ENCODE data around the gene WFIKKN1.

Gene WFIKKN1

DNA sequence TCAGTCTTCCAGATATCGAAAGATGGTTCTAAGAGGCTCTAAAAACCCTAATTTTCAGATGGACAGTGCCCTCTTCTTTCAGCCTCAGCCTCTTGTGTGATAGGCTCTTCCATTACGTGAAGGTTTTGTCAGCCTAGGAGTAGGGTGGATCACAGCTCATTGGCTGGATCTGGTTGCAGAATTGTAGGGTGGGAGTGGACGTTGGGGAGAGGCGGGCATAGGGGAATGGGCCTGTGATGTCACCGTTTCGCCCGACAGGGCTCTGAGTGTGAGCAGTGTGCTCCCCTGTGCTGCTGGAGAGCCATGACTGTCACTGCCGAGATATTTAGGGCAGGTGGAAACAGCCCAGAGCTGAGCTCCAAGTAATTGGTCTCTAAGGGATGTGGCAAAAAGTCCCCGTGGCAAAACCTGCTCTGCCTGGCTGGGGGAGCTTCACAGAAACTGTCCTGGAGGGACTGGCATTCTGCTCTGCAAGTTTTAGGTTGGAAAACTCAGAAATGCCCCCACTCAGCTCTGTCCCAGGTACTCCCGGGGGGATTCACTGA lies 6.2 kb upstream of the WFIKKN1 start:
- Histone ChIP-seq H3K9me3 (ENCODE audit: control insufficient read depth, insufficient read depth, low read length) (no peaks in the 10 kb centered on the region), H3K36me3 (ENCODE audit: insufficient read depth, low read length) (no peaks in the 10 kb centered on the region; the same call in 1 of the 2 replicates), H3K9ac (ENCODE audit: low read depth, low read length) (no peak overlapping the region), H3K4me1 (ENCODE audit: insufficient read depth, low read length) (peaks cover 18% of the 10 kb centered on the region; the same call in 1 of the 2 replicates)

GRCh38 chr16:625117-625976 lies 5.4 kb upstream of the WFIKKN1 start:
- no peaks in the 10 kb centered on the region; the same call in 1 of the 2 replicates for H3K36me3 ChIP-seq (ENCODE audit: insufficient read depth, low read length)
- H3K9ac ChIP-seq (ENCODE audit: low read depth, low read length), result no peak overlapping the region
- H3K9me3 ChIP-seq (ENCODE audit: control insufficient read depth, insufficient read depth, low read length), result no peaks in the 10 kb centered on the region
- H3K4me1 ChIP-seq (ENCODE audit: insufficient read depth, low read length), result peaks cover 20% of the 10 kb centered on the region; the same call in 1 of the 2 replicates

DNA sequence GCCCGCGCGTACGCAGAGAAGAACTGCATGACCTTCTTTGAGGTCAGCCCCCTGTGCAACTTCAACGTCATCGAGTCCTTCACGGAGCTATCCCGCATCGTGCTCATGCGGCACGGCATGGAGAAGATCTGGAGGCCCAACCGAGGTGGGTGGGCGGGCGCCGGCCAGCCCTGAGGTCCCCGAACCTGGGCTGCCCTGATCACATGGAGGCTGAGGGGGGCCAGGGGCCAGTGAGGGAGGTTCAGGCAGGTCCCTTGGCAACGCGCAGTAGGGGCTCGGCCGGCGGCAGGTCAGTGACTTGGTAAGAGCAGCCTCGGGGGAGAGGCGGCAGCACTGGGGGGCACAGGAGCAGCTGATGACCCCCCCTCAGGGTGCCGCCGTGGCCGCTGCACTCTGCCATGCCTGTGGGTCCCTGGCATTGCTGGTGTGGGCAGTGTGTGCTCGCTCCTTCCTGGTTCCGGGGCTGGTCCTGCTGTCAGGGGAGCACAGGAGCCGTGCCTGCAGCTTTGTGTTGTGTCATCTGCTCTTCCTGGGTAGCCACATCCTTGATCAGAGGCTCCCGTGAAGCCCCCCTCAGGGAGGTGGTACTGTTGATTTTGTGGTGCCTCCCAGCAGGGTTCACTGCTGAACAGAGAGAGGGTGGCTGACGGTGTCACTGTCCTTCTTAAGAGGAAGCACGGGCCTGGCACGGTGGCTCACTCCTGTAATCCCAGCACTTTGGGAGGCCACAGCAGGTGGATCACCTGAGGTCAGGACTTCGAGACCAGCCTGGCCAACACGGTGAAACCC lies 4.6 kb upstream of the WFIKKN1 start:
- H3K9me3 ChIP-seq (ENCODE audit: control insufficient read depth, insufficient read depth, low read length), result no peaks in the 10 kb centered on the region
- no peaks in the 10 kb centered on the region; the same call in 1 of the 2 replicates for H3K36me3 ChIP-seq (ENCODE audit: insufficient read depth, low read length)
- no peak overlapping the region for H3K9ac ChIP-seq (ENCODE audit: low read depth, low read length)
- peaks cover 21% of the 10 kb centered on the region; the same call in 1 of the 2 replicates for H3K4me1 ChIP-seq (ENCODE audit: insufficient read depth, low read length)

GRCh38 chr16:626787-627453 lies 3.9 kb upstream of the WFIKKN1 start:
- Histone ChIP-seq H3K36me3 (ENCODE audit: insufficient read depth, low read length) (no peaks in the 10 kb centered on the region; the same call in 1 of the 2 replicates), H3K4me1 (ENCODE audit: insufficient read depth, low read length) (peaks cover 17% of the 10 kb centered on the region; the same call in 1 of the 2 replicates), H3K9me3 (ENCODE audit: control insufficient read depth, insufficient read depth, low read length) (no peaks in the 10 kb centered on the region), H3K9ac (ENCODE audit: low read depth, low read length) (no peak overlapping the region)

DNA sequence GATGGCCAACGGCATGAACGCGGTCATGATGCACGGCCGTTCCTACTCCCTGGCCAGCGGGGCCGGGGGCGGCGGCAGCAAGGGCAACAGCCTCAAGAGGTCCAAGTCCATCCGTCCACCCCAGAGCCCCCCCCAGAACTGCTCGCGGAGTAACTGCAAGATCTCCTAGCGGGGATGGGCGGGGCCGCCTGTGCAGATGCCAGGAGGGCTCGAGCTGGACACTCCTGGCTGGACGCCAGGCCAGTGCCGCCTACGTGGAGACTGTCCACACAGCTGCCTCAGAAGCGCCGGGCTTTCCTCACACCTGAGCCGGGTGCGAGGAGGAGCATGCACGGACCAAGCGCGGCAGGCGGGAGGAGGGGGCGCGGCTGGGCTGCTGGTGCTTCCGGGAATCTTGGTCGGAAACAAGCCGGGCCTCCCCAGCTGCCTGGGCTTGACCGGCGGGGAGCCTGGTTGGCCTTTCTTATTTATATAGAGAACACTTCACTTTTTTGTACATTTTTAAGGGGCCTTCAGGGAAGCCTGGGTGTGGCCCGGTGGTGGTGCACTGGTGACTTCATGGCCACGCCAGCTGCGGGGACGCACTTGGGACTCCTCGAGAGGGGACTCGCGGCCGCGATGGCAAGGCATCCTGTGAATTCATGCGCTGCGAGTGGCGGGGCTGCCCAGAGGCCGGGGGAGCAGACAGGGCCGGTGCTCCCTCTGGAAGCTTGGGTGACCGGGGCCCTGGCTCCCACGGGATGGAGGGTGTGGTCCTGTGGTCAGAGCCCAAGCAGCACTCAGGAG lies 3.1 kb upstream of the WFIKKN1 start:
- Histone ChIP-seq H3K9ac (ENCODE audit: low read depth, low read length) (no peak overlapping the region), H3K4me1 (ENCODE audit: insufficient read depth, low read length) (peaks cover 16% of the 10 kb centered on the region; the same call in 1 of the 2 replicates), H3K36me3 (ENCODE audit: insufficient read depth, low read length) (no peaks in the 10 kb centered on the region; the same call in 1 of the 2 replicates), H3K9me3 (ENCODE audit: control insufficient read depth, insufficient read depth, low read length) (no peaks in the 10 kb centered on the region)

GRCh38 chr16:628321-629061 lies 2.3 kb upstream of the WFIKKN1 start:
- peaks cover 11% of the 10 kb centered on the region; the same call in 1 of the 2 replicates for H3K4me1 ChIP-seq (ENCODE audit: insufficient read depth, low read length)
- H3K36me3 ChIP-seq (ENCODE audit: insufficient read depth, low read length), result no peaks in the 10 kb centered on the region; the same call in 1 of the 2 replicates
- H3K9me3 ChIP-seq (ENCODE audit: control insufficient read depth, insufficient read depth, low read length), result no peaks in the 10 kb centered on the region
- no peak overlapping the region for H3K9ac ChIP-seq (ENCODE audit: low read depth, low read length)

- H3K36me3 ChIP-seq (ENCODE audit: insufficient read depth, low read length), result no peaks in the 10 kb centered on the region; the same call in 1 of the 2 replicates
- H3K4me1 ChIP-seq (ENCODE audit: insufficient read depth, low read length), result peaks cover 11% of the 10 kb centered on the region; the same call in 1 of the 2 replicates
- no peak overlapping the region for H3K9ac ChIP-seq (ENCODE audit: low read depth, low read length)
- no peaks in the 10 kb centered on the region for H3K9me3 ChIP-seq (ENCODE audit: control insufficient read depth, insufficient read depth, low read length)
Measured at GRCh38 chr16:629185-629832, 1.5 kb upstream of the WFIKKN1 start.

DNA sequence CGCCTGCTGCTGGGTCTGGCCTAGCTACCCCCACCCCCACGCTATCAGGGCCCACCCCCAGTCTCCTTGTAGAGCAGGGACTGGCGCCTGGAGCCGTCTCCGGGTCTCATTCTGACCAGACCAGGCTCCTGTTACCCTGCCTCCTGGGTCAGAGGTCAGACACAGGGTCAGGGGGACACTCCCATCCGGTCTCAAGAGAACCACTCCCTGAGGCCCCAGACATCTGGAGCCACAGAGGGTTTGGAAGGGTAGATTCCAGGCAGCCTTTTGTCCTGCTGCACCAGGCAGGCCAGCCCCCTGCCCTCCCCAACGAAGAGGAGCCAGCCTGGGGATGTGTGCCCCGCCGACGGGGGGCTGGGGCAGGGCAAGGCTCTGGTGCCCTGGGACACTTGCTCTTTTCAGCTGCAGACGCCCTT lies 944 bp upstream of the WFIKKN1 start:
- H3K36me3 ChIP-seq (ENCODE audit: insufficient read depth, low read length), result no peaks in the 10 kb centered on the region; the same call in 1 of the 2 replicates
- H3K9me3 ChIP-seq (ENCODE audit: control insufficient read depth, insufficient read depth, low read length), result no peaks in the 10 kb centered on the region
- H3K4me1 ChIP-seq (ENCODE audit: insufficient read depth, low read length), result peaks cover 11% of the 10 kb centered on the region; the same call in 1 of the 2 replicates
- no peak overlapping the region for H3K9ac ChIP-seq (ENCODE audit: low read depth, low read length)

GRCh38 chr16:630249-630814 lies 453 bp upstream of the WFIKKN1 start:
- Histone ChIP-seq H3K4me1 (ENCODE audit: insufficient read depth, low read length) (peaks cover 11% of the 10 kb centered on the region; the same call in 1 of the 2 replicates), H3K9ac (ENCODE audit: low read depth, low read length) (no peak overlapping the region), H3K36me3 (ENCODE audit: insufficient read depth, low read length) (no peaks in the 10 kb centered on the region; the same call in 1 of the 2 replicates), H3K9me3 (ENCODE audit: control insufficient read depth, insufficient read depth, low read length) (no peaks in the 10 kb centered on the region)

DNA sequence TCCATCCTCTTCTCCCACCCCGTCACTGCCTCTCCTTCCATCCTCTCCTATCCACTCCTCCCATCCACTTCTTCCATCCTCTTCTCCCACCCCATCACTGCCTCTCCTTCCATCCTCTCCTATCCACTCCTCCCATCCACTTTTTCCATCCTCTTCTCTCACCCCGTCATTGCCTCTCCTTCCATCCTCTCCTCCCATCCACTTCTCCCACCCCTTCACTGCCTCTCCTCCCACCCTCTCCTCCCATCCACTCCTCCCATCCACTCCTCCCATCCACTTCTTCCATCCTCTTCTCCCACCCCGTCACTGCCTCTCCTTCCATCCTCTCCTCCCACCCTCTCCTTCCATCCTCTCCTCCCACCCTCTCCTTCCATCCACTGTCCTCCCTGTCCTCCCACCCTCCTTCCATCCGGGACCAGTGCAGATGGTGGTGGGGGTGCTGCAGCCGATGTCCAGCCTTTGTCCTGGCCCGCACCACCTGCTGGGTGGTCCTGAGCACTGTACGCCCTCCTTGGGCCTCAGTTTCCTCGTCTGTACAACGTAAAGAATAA lies 1.1 kb downstream of the WFIKKN1 start:
- Histone ChIP-seq H3K36me3 (ENCODE audit: insufficient read depth, low read length) (no peaks in the 10 kb centered on the region; the same call in 1 of the 2 replicates), H3K9ac (ENCODE audit: low read depth, low read length) (no peak overlapping the region), H3K9me3 (ENCODE audit: control insufficient read depth, insufficient read depth, low read length) (no peaks in the 10 kb centered on the region), H3K4me1 (ENCODE audit: insufficient read depth, low read length) (peaks cover 11% of the 10 kb centered on the region; the same call in 1 of the 2 replicates)

- Histone ChIP-seq H3K36me3 (ENCODE audit: insufficient read depth, low read length) (no peaks in the 10 kb centered on the region), H3K4me1 (ENCODE audit: insufficient read depth, low read length) (peaks cover 11% of the 10 kb centered on the region; the same call in 1 of the 2 replicates)
Measured at GRCh38 chr16:632486-633335, 1.9 kb downstream of the WFIKKN1 start.

More at GRCh38 chr16:632486-633335, 1.9 kb downstream of the WFIKKN1 start:
- Histone ChIP-seq H3K9me3 (ENCODE audit: control insufficient read depth, insufficient read depth, low read length) (no peaks in the 10 kb centered on the region), H3K9ac (ENCODE audit: low read depth, low read length) (no peak overlapping the region)

Data from ES-I3 (cell line).